ENCODE data around the gene ZC3H18.

DNA sequence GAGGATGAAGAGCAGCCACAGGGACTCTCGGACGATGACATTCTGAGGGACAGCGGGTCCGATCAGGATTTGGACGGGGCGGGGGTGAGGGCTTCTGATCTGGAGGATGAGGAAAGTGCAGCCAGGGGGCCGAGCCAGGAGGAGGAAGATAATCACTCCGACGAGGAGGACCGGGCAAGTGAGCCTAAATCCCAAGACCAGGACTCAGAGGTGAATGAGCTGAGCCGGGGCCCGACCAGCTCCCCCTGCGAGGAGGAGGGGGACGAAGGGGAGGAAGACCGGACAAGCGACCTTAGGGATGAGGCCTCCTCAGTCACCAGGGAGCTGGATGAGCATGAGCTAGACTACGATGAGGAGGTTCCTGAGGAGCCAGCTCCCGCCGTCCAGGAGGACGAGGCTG is 7.0 kb downstream of the ZC3H18 start:
- TF ChIP-seq BACH2 (CRISPR knock-in tag; IDR thresholded peaks at IDR 0.05; ENCODE audit: borderline replicate concordance) (no peak), PATZ1 (CRISPR knock-in tag; IDR thresholded peaks at IDR 0.05; ENCODE audit: borderline replicate concordance) (no peak), CSDC2 (CRISPR knock-in tag; IDR thresholded peaks at IDR 0.05) (no peak), ZNF565 (CRISPR knock-in tag; conservative IDR thresholded peaks at IDR 0.05; ENCODE audit: low read depth) (no peak), ZFP30 (CRISPR knock-in tag; IDR thresholded peaks at IDR 0.05) (no peak), OSR1 (CRISPR knock-in tag; IDR thresholded peaks at IDR 0.05) (no peak), SNAI2 (CRISPR knock-in tag; IDR thresholded peaks at IDR 0.05) (no peak), GLIS3 (CRISPR knock-in tag; IDR thresholded peaks at IDR 0.05) (no peak), ESRRG (CRISPR knock-in tag; IDR thresholded peaks at IDR 0.05) (no peak), TCF4 (CRISPR knock-in tag; IDR thresholded peaks at IDR 0.05; ENCODE audit: borderline replicate concordance) (no peak), ARNTL (CRISPR knock-in tag; IDR thresholded peaks at IDR 0.05; ENCODE audit: borderline replicate concordance, low read depth) (no peak), POU6F1 (CRISPR knock-in tag; IDR thresholded peaks at IDR 0.05; ENCODE audit: borderline replicate concordance, low read depth) (no peak)
- TF ChIP-seq, protein P1, sequence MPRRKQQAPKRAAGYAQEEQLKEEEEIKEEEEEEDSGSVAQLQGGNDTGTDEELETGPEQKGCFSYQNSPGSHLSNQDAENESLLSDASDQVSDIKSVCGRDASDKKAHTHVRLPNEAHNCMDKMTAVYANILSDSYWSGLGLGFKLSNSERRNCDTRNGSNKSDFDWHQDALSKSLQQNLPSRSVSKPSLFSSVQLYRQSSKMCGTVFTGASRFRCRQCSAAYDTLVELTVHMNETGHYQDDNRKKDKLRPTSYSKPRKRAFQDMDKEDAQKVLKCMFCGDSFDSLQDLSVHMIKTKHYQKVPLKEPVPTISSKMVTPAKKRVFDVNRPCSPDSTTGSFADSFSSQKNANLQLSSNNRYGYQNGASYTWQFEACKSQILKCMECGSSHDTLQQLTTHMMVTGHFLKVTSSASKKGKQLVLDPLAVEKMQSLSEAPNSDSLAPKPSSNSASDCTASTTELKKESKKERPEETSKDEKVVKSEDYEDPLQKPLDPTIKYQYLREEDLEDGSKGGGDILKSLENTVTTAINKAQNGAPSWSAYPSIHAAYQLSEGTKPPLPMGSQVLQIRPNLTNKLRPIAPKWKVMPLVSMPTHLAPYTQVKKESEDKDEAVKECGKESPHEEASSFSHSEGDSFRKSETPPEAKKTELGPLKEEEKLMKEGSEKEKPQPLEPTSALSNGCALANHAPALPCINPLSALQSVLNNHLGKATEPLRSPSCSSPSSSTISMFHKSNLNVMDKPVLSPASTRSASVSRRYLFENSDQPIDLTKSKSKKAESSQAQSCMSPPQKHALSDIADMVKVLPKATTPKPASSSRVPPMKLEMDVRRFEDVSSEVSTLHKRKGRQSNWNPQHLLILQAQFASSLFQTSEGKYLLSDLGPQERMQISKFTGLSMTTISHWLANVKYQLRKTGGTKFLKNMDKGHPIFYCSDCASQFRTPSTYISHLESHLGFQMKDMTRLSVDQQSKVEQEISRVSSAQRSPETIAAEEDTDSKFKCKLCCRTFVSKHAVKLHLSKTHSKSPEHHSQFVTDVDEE (CRISPR knock-in tag; IDR thresholded peaks at IDR 0.05) = no peak

Data from SK-N-SH treated with all-trans-retinoic acid at 6 μM for 48 hours (cell line).